Bronchial epithelial cell (primary cell): ENCODE measurements around the gene ATXN10. TPM values are rescaled to one million over a fixed set of nuclear protein-coding genes. Genes with fewer than 3 reads are reported as not detected.

Experiments
- DNase-seq: peaks from one replicate; pipeline ENCODE4 v3.0.0-alpha.2; 2010; ENCODE audit warnings: low read depth
- FAIRE-seq: peaks from 2 replicates; lab custom pipeline; 2011; peaks lifted over from hg19 to GRCh38; lab: Jason Lieb, UNC
- H3K27me3 ChIP-seq: 2 replicates; pipeline ENCODE4 v1.5.1; 2011; ENCODE audit warnings: low read length; ENCODE audit not compliant: control insufficient read depth, insufficient read depth
- H3K36me3 ChIP-seq: 2 replicates; pipeline ENCODE4 v1.5.1; 2011; ENCODE audit warnings: low read length; ENCODE audit not compliant: control insufficient read depth, insufficient read depth
- H3K4me3 ChIP-seq: 2 replicates; pipeline ENCODE4 v1.5.1; 2011; ENCODE audit warnings: mild to moderate bottlenecking, low read depth, low read length, control low read depth
- total RNA-seq: library from RNA; depleted of rRNA; stranded (reverse); fragments of >200 nt; gene quantifications from 2 replicates; pipeline ENCODE4 v1.2.1, GENCODE V29; 2014
- TF ChIP-seq, protein P1 (sequence below): IDR thresholded peaks from 2 replicates; pipeline ENCODE4 v1.5.1; 2011; ENCODE audit warnings: mild to moderate bottlenecking, moderate library complexity, low read length, control low read depth, inconsistent platforms; ENCODE audit not compliant: insufficient read depth, severe bottlenecking

The ATXN10 gene
- total RNA-seq, 1 donor from 2014 or later, result 81.9 TPM

GRCh38 chr22:45807156-45807915 lies 135.7 kb downstream of the ATXN10 start:
- Histone ChIP-seq H3K27me3 (no peaks in the 10 kb centered on the region), H3K4me3 (no peak overlapping the region), H3K36me3 (peaks cover 8% of the 10 kb centered on the region)
- DNase-seq, result no peak
- TF ChIP-seq, protein P1, sequence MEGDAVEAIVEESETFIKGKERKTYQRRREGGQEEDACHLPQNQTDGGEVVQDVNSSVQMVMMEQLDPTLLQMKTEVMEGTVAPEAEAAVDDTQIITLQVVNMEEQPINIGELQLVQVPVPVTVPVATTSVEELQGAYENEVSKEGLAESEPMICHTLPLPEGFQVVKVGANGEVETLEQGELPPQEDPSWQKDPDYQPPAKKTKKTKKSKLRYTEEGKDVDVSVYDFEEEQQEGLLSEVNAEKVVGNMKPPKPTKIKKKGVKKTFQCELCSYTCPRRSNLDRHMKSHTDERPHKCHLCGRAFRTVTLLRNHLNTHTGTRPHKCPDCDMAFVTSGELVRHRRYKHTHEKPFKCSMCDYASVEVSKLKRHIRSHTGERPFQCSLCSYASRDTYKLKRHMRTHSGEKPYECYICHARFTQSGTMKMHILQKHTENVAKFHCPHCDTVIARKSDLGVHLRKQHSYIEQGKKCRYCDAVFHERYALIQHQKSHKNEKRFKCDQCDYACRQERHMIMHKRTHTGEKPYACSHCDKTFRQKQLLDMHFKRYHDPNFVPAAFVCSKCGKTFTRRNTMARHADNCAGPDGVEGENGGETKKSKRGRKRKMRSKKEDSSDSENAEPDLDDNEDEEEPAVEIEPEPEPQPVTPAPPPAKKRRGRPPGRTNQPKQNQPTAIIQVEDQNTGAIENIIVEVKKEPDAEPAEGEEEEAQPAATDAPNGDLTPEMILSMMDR, result no peak
- FAIRE-seq, result no peak

DNA sequence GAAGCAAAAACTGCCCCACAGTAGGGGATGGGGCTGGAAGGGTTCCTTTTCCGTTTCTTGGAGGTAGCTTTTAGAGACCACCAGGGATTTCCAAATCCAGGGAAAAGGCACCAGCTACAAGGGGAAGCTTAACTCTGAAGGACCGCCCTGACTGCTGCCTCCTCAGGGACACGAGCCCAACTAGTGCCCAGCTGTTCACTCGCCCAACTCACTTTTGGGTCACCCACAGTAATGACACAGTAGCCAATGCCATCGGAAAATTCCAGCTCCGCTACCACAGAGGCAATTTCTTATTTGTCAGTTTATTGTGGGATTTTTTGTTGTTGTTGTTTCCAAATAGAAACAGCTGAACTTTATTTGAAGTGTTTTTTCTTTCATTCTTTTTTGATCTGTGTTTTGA lies 141.3 kb downstream of the ATXN10 start:
- DNase-seq (no peak), FAIRE-seq (no peak)
- Histone ChIP-seq H3K36me3 (peaks cover 8% of the 10 kb centered on the region), H3K4me3 (no peak overlapping the region), H3K27me3 (no peaks in the 10 kb centered on the region)
- TF ChIP-seq, protein P1, result no peak

DNA sequence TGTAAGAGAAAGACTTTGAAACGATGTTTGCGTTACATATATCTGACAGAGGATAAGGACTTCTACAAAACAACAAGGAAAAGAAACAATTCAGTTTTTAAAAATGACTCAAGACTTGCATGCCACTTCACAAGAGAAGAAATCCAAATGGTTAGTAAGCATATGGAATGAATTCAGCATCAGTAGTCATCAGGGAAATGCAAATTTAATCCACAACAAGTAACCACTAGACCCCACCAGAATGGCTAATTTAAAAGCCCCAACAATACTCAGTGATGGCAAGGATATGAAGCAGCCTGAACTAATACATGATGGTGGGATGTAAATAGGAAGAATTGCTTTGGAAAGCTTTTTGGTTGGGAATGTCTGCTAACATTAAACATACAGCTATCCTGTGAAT lies 142.6 kb downstream of the ATXN10 start:
- FAIRE-seq, result no peak
- TF ChIP-seq, protein P1, result no peak

GRCh38 chr22:45816776-45817175 lies 145.1 kb downstream of the ATXN10 start:
- Histone ChIP-seq H3K4me3 (no peak overlapping the region), H3K36me3 (peaks cover 5% of the 10 kb centered on the region), H3K27me3 (no peaks in the 10 kb centered on the region)
- FAIRE-seq (no peak), DNase-seq (no peak)
- TF ChIP-seq, protein P1, result no peak

More for the DNA sequence above, 142.6 kb downstream of the ATXN10 start:
- H3K4me3 ChIP-seq, result no peak overlapping the region
- no peak for DNase-seq
- no peaks in the 10 kb centered on the region for H3K27me3 ChIP-seq
- H3K36me3 ChIP-seq, result peaks cover 5% of the 10 kb centered on the region

DNA sequence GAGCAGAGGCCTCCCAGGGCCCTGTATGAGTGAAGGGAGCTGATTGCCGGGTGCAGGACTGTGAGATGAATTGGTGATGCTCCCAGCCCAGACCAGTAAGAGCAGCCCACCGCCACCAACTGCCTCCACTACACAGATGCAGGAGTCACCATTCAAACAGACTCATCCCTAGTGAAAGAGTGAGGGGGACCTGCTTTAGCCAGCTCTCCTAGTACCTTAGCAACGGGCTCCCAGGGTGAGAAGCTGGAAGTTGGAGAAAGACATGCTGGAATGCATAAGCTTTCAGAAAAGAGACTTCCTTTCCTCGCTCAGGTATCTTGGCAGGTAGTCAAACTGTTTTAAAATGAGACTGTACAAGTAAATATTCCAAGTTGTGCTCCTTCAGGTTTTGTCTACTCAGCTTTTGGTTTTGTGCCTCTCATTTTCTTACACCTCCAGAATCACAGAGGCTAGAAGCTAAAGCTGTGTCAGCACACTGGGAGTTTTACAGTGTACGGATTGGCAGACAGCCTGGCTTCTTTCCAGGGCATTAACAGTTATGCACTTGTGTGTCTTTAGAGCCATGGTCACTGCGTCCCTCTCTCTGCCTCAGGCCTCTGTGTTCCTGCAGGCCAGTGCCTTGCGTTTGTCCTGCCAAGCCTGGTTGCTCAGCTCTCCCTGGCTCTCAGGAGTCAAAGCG lies 146.2 kb downstream of the ATXN10 start:
- no peak overlapping the region for H3K4me3 ChIP-seq
- no peak for FAIRE-seq
- TF ChIP-seq, protein P1, result no peak
- peak; percentile 57 for DNase-seq
- no peaks in the 10 kb centered on the region for H3K27me3 ChIP-seq
- H3K36me3 ChIP-seq, result no peaks in the 10 kb centered on the region
